GM21360 (cell line): ENCODE data around the gene STAM.
"Not testable (repeated sequence)": the region's sequence is repeated elsewhere in the genome, so short reads cannot be mapped to it uniquely, and the experiment has no call there.

ENCODE experiments used
- ATAC-seq: cut with Tn5 transposase; IDR thresholded peaks from one replicate; pipeline ENCODE4 v1.9.1; 2021; ENCODE audit warnings: mild to moderate bottlenecking, moderate library complexity; ENCODE audit not compliant: unreplicated experiment

STAM gene

GRCh38 chr10:17722317-17723014 lies 78.5 kb downstream of the STAM start:
- ATAC-seq: not testable (repeated sequence)

GRCh38 chr10:17725703-17726102 lies 81.8 kb downstream of the STAM start:
- ATAC-seq: no peak

DNA sequence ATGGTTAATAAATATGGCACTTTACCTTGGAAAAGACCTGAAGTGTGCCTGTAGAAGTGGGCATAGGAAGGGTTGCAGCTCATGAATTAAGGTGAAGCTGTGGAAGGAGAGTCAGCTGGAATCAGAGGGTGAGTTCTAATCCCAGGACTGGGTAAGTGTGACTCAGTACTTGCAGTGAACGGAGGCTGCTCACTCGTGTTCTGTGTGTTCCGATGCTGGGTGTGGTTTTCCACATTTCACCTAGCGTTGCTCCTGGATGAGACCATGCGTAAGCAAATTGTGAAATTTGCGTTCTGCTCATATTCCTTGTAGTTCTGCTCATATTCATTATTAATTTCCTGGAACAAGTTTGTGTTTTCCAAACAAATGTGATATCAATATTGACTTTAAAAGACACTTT lies 85.7 kb downstream of the STAM start:
- no peak for ATAC-seq

- no peak for ATAC-seq
These were observed 86.7 kb downstream of the STAM start for GRCh38 chr10:17730667-17731066.

DNA sequence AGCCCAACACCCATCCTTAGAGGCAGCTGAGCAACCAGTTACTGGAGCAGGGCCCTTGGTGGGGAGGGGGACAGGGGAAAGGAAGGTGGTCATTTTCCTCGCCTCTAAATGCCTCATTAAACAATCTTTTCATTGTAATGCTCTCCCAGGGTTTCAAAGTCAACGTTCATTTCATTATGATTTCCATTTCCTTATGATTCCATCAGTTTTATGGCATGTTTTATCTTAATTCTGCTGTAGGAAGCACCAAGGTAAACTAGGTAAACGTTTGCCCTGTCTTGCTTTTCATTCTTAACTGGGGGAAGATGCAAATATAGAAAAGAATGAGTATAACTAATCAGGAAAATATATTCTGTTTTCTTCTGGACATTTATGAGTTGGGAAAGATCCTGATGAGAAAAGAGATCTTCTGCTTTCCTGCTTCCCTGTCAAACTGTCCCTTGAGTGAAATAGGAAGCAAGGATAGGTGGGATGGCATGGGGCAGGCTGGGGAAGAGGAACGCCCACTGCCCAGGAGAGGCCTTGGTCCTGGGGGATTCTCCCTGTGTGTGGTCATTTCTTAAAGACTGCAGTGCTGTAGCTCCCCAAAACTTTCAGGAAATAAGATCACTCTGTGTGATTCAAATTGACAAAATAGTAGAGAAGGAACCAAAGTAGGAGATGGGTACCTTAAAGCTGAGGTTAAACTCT lies 87.5 kb downstream of the STAM start:
- ATAC-seq: no peak

DNA sequence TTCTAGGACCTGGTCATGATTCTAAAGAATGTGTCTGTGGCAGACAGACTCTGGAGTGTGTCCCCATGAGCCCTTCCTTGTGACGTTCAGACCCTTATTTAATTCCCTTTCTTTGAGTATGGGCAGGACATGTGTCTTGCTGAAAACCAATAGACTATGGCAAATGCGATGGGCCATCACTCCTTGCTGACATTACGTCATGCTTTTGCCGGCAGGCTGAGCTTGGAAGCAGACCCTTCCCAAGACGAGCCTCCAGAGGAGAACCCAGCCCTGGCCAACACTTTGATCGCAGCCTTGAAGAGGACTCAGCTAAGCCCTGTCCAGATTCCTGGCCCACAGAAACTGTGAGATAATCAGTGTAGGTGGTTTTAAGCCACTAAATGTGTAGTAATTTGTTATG lies 89.7 kb downstream of the STAM start:
- ATAC-seq: no peak

DNA sequence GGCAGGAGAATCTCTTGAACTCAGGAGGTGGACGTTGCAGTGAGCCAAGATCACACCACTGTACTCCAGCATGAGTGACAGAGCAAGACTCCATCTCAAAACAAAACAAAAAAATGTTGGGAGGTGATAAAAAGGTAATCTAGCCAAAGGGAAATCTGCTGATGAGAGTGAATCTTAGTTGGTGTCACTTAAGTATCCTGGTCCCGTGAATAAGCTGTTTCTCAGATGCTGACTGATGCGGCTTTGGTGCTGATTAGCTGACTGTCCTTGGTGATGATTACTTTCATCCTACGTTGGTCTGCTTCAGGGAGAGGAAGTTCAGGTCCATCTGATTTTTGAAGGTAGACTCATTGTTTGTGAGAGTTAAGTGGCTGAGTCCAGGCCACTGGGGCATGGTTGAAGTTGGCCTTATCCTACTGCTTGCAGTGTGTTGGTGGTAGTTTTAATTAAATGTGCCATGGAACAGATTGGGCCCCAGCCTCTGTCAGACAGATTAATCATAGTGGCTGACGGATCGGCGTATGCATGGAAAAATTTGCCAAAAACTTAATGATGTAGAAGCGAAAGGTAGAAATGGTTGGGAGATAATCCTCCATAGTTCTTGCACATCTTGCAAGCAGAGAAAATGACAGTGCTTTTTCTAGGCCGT lies 90.6 kb downstream of the STAM start:
- no peak for ATAC-seq

- no peak for ATAC-seq
These were observed 91.4 kb downstream of the STAM start for GRCh38 chr10:17735166-17735941.

DNA sequence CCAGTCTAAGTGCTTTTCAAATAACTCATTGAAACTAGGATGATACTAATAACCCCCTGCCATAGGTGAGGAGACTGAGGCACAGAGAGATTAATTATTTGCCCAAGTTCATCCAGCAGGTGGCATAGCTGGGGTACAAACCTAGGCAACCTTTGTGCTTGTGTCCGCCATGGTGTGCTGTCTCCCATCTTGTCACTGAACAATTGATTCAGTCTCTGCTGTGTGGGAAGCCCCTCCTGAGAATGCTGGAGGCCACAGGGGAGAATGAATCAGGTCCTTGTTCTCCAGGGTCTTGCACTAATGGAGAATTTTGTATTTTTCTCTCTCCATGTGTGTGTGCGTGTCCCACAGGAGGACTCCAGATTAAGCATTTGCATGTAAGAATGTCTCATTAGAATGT lies 92.3 kb downstream of the STAM start:
- ATAC-seq: no peak

- no peak for ATAC-seq
These were observed 93.3 kb downstream of the STAM start for GRCh38 chr10:17737027-17737965.

- no peak for ATAC-seq
These were observed 96.7 kb downstream of the STAM start for GRCh38 chr10:17740668-17741067.

DNA sequence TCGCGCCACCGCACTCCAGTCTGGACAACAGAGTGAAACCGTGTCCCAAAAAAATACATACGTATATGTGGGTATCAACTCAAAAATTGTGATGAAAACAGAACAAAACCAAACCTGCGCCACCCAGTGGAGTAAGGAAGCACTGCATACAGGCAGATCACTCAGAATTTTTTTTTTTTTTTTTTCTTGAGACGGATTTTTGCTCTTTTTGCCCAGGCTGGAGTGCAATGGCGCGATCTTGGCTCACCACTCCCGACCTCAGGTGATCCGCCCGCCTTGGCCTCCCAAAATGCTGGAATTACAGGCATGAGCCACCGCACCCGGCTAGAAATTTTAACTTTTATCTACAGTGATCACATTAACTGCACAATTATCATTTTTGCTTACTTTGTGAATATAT lies 99.0 kb downstream of the STAM start:
- no peak for ATAC-seq

DNA sequence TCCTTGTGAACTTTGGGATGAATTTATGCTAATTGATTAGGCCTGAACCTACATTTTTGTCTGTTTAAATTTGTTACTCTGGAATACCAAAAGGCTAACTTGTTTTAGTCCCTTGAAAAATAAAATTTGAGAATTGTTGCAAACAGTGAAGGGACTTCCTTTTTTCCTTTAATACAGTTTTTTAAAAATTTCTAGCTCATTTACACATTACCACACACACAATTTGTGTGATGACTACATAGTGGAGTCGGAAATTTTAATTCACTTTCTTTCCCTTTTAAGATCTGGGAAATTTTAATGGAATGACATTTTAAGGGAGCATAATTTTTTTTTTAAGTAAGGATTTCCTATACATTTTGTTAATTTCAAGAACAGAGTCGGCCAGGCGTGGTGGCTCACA lies 99.5 kb downstream of the STAM start:
- no peak for ATAC-seq

DNA sequence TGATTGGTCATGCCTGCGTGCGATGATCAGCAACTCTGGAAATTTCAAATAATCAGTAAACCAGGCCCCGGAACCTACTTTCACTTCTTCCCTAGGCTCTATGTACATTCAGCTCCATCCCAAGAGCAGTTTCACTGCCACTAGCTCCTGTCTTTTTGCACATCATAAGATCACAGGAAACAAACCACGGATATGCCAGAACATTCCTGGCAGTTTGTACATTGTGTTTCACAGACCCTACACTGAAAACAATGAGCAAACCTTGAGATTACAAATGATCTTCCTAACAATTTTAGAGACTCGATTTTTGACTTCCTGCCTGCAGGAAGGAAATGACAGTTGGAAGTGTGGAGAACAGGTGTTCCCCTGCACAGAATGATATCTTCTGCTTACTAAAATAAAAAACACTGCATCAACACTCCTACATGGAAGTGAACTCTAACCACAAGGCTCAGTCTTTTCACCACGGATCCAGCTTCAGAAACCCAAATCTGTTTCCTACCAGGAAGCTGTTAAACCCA lies 100.5 kb downstream of the STAM start:
- no peak for ATAC-seq

- no peak for ATAC-seq
These were observed 104.1 kb downstream of the STAM start for GRCh38 chr10:17747883-17748550.

- ATAC-seq: no peak
These were observed 105.9 kb downstream of the STAM start for GRCh38 chr10:17749890-17750289.

GRCh38 chr10:17751781-17752445 lies 108.0 kb downstream of the STAM start, which contains the start of gene TMEM236:
TMEM236 (plus strand) TSS chr10:17752201; CDS start chr10:17752296, 95 bp downstream.
- ATAC-seq: no peak

DNA sequence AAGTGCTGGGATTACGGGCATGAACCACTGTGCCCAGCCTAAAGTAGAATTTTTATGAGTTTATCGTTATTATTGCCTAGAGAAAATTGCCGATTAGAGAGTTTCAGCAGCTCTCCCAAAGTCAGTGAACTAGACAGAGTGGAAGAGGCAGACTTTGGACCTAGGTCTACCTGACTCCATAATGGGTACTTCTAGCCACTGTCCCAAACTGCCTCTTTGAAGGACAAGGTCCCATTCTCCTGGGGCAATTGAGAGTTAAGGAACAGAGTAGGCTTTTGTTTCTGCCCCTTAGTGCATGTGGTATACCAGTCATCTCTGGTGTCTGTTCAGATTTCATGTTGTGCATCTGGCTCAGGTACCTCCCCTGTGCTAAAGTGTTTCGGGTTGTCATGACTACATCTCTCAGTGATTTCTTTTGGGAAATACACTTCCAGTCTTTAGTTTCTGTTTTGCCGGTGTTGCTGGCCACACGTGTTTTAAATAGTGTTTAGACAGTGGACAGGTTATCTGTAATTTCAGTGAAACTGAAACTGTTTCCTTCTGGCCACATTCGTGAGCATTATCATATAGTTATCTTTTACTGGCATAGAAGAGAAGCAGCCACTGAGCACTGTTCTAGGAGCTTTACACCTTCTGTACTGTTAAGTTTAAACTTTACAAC lies 112.7 kb downstream of the STAM start:
- ATAC-seq: peak; percentile 96
